Stromal cell of bone marrow (primary cell): ENCODE results near the gene CHKA.

Experiments used
- DNase-seq: peaks from one replicate; pipeline ENCODE4 v3.0.0-alpha.2; 2012; ENCODE audit warnings: low read depth

CHKA gene

DNA sequence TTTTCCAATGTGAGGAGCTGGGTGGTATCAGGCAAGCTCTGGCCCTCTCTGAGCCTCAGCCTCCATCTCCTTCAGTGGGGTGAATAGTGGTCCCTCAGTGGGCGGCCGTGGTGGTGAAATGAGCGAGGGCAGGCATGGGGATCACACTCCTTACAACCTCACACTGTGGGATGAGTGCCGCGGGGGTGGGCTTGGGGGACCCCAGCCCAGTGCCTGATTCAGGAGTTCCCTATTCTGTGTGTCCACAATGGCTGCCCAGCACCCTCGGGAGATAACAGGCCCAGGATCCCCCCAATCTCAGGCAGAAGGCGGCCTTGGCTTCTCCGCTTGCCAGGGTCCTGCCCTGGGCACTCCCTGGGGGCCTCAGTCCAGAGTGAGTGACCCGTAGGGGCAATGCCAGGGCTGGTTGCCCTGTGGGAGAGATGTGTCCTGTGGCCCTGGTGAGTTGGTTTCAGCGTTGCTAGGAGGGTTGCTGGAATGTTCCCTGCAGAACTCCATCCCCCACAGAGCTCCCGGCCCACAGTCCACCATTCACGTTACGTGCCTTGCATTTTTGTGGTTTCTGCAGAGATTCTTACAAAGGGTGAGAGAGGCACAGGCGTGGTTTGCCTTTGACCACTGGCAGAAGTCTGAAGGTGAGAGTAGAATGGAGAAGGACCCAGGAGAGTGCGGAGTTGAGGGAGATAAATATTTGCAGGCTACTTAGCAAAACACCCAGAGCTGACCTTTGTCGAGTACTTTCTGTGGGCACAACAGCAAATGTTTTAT is 108.2 kb downstream of the CHKA start:
- DNase-seq: peak; percentile 76

DNA sequence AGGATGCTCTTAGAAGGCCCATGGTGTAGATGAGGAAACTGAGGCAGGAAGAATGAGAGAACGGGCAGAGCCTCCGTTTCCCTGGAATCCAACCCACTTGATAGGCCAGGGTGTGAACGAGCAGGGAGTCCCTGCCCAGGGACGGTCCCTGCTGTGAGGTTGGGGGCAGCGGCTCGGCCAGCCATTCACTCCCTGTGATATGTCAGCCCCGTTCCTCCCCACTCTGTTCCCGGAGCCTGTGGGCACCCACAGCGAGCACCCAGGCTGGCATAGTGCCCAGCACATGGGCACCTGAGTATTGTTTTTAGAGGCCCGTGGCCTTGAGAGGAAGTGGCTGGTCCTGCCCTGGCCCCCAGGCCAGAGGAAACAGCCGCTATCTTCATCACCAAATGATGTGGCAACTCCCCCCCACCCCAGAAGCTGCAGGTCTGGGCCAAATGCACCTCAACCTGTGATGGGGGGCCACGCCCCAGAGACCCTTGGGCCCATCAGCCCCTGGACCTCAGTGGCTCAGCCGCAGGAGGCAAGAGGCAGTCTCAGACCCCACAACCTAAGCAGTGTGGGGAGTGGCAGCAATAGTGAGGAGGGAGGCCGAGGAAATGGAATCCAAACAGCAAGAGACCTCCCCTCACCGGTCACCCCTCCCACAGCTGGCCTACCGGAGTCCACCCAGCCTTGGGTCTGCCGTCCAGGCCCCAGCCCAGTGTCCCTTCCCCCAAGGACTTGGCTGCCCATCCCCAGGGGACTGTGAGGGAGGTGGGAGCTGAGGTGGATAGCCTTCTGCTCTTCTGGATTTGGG is 108.9 kb downstream of the CHKA start:
- no peak for DNase-seq

- no peak for DNase-seq
Observed at GRCh38 chr11:68011051-68011943, 109.9 kb downstream of the CHKA start.

GRCh38 chr11:68010090-68011041 is 110.8 kb downstream of the CHKA start, which contains the start of gene ALDH3B1:
Gene ALDH3B1, plus strand, starts transcription at chr11:68010327. Its CDS starts 4,971 bp downstream, at chr11:68015298.
- peak; percentile 83 for DNase-seq

GRCh38 chr11:68009391-68010089 is 111.6 kb downstream of the CHKA start:
- DNase-seq: no peak

DNA sequence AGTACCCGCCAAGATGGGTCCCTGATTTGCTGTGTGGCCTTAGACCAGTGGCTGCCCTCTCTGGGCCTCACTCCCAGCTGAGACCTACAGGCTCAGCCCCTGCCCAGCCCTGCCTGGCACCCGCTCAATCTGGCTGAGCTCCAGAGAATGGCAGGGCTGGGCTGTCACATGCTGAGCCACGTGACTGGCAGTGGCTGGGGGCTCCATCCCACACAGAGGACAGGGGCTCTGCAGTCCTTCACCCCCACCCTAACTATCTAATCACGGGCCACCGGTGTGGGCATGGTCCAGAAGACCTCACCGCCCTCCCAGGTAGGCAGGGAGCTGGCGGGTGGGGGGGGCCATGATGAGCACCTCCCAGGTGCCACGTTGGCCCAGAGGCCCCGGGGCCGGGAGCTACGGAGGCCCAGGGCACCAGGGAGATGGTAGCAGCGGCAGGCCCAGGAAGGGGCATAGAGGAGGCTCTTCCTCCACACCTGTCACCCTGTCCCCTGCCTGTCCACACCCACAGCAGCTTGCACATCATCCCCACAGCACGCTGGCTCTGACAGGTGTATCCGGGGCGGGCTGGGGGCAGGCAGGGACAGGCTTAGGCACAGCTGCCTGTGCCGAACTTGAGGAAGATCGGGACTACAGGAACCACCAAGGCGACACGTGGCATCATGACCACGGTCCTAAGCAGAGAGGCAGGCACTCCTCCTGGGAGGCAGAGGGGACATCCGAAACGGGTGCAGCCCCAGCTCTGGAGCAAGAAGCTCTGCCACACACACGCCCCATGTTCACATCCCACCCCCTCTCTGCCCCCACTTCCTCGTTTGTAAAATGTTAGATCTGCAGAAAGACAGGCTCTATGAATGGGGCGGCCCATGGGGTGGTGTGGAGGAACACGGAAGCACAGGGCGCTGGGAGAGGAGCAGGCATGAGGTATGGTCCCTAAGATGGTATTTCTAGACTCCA is 112.5 kb downstream of the CHKA start:
- no peak for DNase-seq

DNA sequence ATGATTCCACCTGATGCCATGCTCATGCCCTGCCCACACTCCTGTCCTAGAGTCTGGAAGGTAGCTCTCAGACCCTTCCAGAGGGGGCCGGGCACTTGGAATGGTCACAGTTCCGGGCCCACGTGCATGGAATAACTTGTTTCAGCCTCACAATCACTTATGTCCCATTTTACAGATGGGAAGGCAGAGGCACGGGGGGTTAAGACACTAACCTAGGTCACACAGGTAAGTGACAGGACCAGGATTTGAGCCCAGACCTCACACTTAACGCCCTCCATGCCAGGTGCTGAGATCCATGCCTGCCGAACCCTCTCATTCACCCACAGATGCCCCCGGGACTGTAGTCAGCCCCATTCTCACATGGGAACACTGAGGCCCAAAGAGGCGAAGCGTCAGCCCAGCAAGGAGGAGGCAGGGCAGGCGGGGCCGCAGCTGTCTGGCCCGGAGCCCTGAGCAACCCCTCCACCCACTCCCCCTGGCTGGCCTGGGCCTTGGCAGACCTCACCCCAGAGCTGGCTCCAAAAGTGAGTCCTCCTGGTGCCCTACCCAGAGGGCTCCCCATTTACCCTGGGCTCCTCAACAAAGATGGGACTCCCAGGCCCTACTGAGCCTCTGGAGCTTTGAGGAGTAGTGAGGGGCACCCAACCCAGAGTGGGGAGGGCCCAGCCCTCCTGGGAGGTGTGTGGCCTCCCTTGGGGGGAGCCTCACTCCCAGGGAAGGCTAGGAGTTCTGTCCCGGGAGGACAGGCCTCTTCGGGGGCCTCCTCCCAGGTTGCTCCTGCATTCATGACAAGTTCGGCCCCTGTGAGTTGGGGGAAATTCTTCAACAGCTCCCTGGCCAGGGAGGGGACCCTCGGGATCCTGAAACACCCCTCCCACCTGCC is 113.4 kb downstream of the CHKA start:
- DNase-seq: no peak

GRCh38 chr11:68006606-68007166 is 114.5 kb downstream of the CHKA start:
- no peak for DNase-seq

DNA sequence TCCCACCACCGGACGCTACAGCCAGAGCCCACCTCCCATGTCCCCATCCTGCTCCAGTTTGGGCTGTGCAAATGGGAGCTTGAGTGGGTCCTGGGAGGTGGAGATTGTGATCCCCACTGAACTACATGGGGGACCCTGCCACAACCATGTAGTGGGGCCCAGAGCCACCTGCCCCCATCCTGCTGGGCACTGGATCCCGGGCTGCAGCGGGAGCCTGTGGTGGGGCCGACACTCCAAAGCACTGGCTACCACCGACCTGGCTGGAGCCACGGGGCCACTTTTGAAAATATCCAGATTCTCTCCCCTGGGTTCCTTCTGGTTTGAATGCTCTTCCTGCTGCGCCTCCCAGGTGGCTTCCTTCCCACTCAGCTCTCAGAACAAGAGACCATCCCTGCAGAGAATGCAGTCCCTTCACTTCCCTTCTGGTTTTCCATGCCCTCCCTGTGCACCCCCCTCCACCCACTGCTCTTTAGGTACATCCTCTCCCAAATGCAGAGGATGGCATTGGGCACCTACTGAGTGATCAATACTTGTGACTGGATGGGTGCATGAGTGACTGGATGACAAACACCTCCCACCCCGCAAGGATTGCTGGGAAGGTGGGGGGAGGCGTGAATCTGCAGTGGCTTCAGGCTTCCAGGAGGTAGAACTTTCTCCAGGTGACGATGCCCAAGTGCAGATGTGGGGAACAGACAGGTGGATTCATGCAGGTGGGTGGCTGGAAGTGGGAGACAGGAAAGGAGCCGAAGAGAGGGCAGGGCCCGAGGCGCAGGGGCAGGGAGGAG is 116.4 kb downstream of the CHKA start:
- DNase-seq: no peak

DNA sequence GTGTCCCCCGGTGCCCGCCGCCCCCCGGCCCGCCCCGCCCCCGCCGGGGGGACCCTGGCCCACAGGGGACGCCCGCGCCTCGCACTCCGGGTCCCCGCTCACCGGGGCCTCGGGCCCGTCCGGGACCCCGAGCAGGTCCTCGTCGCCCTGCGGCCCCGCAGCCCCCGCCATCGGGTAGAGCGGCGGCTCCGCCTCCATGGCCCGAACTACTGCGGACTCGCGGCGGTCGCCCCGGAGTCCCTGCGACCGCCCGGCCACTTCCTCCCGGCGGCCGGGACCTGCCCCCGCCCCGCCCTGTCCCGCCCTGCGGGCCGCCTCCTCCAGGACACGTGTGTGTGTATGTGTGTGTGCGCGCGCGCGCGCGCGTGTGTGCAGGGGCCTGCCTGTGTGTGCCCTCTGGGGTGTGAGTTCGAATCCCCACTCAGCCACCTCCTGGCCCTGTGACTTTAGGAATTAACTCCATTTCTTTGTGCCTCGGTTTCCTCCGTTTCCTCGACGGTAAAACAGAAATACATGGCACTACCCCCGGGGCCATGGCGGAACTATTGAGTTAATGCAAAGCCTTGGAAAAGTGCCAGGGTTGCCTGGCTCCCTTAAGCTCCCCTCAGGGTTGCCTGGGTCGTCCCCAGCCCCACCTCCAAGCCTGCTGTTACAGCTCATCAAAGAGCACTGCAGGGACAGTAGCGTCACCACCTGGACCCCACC is 117.2 kb downstream of the CHKA start, which contains the start of gene UNC93B1:
Gene UNC93B1, minus strand, starts transcription at position 252 of the 705 bp plus-strand sequence. Its CDS starts 54 bp downstream, at position 198.
- peak; percentile 57 for DNase-seq

DNA sequence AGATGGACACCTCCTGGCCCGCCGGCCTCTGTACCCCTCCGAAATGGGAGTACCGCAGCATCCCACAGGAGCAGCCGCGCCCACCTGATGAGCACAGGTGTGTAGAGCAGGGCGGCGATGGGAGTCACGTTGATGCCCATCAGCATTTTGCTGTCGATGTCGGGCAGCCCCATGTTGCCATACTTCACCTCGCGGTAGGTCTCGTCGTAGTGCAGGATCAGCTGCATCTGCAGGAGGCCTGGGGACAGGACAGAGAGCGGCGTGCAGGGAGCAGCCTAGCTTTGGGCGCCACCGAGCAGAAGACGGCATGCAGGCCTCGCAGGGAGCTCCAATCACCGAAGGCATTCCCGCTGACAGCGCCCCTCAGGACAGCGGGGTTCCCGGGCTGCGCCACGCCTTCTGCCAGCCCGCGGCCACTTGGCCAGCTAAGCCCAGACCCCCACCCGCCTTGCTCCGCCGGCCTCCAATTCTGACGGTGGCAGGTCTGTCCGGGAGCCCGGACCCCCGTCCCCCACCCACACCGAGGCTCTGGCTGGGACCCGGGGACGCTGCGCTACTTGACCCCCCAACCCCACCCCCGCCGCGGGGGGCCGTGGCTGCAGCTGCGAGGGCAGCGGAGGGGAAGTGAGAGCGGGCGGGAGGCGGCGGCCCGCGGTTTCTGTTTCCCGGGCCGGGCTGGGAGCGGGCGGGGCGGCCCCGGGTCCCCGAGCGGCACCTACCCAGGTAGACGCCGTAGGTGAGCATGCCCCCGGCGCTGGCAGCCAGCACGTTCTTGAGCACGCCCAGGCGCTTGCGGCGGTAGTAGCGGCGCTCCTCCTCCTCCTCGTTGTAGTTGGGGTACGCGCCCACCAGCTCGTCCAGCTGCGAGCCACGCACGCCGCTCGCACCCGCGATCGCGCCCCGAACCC is 118.0 kb downstream of the CHKA start:
- DNase-seq: no peak
